ENCODE results near the gene ABI3.
A peak's percentile ranks its signal among the peaks of the same experiment; 100 is the strongest.

DNA sequence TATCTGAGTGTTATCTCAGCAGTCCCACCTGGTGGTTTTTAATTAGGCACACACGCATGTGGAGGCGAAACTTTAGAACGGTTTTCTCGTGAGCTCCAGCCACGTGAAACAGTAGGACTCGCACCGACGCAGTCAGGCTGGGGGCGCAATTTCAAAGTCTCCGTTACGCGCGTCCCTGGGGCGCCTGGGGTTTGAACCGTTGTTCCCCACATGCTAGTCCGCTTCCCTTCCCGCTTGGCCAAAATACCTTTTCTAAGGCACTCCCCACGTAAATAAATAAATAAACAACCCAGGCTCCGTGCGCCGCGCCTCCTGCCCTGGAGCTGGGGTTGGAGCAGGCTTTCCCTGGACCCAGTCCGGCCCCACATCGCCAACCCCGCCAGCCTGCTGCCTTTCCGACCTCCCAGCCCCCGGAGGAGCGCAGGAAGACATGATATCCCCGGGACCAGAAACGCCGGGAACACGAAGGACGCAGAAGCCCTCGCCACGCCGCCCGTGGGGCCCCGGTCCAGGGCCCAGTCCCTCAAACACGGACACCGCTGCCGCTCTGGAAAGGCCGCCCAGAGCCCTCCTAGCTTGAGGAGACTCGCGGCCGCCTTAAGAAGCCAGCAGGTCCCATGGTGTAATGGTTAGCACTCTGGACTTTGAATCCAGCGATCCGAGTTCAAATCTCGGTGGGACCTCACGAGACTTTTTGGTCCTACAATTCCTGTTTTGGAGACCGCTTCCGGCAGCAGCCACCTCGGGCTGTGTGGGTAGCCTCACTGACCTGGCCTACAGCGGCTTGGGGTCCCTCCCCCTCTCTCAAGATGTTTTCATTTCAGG lies 18.4 kb upstream of the ABI3 start:
- TF ChIP-seq, protein P1, sequence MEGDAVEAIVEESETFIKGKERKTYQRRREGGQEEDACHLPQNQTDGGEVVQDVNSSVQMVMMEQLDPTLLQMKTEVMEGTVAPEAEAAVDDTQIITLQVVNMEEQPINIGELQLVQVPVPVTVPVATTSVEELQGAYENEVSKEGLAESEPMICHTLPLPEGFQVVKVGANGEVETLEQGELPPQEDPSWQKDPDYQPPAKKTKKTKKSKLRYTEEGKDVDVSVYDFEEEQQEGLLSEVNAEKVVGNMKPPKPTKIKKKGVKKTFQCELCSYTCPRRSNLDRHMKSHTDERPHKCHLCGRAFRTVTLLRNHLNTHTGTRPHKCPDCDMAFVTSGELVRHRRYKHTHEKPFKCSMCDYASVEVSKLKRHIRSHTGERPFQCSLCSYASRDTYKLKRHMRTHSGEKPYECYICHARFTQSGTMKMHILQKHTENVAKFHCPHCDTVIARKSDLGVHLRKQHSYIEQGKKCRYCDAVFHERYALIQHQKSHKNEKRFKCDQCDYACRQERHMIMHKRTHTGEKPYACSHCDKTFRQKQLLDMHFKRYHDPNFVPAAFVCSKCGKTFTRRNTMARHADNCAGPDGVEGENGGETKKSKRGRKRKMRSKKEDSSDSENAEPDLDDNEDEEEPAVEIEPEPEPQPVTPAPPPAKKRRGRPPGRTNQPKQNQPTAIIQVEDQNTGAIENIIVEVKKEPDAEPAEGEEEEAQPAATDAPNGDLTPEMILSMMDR (IDR thresholded peaks at IDR 0.05; ENCODE audit: low read length), result peak; percentile 40
- TF ChIP-seq EZH2 (optimal IDR thresholded peaks at IDR 0.05; ENCODE audit: low read depth, low read length), result no peak
- TF ChIP-seq EZH2phosphoT487 (IDR thresholded peaks at IDR 0.05; ENCODE audit: low read length), result no peak
